GM19025 (cell line): Measurements from ENCODE around the gene KIAA0040.

Experiments
- ATAC-seq: cut with Tn5 transposase; IDR thresholded peaks from one replicate; pipeline ENCODE4 v1.9.1; 2021; ENCODE audit warnings: mild to moderate bottlenecking, low read depth, moderate library complexity; ENCODE audit not compliant: unreplicated experiment

Gene KIAA0040

GRCh38 chr1:175172503-175172902 lies 20.1 kb downstream of the KIAA0040 start:
- no peak for ATAC-seq

DNA sequence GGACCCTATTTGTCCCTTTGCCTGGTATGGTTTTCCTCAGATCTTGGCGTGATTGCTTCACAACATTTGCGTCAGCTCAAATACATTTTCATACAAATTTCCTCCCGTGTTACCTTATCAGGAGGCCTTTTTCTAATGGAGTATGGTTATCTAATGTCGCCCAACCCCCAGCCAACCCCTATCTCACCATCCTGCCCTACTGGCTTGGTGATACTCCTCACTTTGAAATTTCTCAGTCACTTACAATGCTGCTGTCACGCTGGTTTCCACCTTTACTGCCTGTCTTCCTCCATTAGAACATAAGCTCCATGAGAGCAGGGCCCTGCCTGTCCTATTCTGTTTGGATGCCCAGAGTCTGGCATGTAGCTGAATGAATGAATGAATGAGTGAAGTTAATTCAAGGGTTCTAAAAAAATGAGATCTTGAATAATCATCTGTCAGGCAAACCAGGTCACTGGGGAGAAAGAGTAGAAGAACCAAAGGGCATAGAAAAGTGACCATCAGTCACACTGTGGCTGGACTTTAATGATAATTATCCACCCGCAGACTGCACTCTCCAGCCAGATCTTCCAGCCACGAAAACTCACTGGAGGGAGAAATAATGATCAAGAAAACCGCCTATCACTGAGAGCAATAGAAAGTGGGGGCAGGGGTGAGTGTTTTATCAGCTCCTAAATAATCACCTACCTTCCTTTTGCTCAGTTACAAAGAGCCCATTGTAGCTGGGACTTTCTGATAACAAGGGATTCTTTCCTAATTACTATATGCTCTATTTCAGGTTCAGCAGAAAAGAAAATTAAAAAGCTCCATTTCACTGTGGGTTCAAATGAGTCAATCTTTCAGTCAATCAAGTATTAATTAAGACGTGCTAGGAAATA lies 21.3 kb downstream of the KIAA0040 start:
- ATAC-seq, result no peak

GRCh38 chr1:175169286-175170018 lies 23.1 kb downstream of the KIAA0040 start:
- ATAC-seq, result no peak

DNA sequence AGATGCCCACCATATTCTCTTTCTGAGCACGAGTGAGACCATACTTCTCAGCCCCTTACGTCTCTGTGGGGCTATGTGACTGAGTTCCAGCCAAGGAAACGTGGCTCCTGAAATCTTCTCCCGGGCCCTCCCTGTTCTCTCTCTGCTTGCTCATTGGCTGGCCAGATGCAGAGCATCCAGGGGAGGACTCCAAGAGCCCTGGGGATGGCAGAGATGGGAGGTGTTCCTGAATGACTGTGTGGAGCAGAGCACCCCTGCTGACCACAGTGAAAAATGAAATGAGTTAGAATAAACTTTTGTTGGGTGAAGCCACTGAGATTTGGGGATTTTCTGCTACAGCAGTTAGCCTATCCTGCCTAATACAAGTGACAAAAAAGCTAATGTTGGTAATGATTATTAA lies 23.8 kb downstream of the KIAA0040 start:
- no peak for ATAC-seq

DNA sequence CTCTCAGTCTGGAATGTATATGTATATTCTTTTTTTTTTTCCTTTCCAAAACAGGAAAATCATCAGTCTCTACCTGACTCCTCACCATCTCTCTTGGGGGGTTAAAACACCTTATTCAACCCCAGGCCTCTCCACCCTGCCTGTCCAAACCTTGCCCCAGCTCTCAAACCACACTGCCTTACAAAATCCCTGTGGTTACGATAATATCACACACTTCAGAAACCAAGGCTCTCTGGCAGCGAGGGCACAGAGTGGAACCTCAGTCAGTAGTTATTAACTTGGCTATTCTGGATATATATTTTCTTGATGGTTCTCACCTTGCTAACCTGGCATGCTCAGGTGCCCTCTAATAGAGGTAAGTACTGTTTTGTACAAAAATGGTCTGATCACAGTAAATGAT lies 24.7 kb downstream of the KIAA0040 start:
- no peak for ATAC-seq

- ATAC-seq, result no peak
Measured at GRCh38 chr1:175166746-175167145, 25.8 kb downstream of the KIAA0040 start.

GRCh38 chr1:175164751-175165150 lies 27.8 kb downstream of the KIAA0040 start:
- ATAC-seq, result no peak

- ATAC-seq, result no peak
Measured at GRCh38 chr1:175163702-175164101, 28.9 kb downstream of the KIAA0040 start.

DNA sequence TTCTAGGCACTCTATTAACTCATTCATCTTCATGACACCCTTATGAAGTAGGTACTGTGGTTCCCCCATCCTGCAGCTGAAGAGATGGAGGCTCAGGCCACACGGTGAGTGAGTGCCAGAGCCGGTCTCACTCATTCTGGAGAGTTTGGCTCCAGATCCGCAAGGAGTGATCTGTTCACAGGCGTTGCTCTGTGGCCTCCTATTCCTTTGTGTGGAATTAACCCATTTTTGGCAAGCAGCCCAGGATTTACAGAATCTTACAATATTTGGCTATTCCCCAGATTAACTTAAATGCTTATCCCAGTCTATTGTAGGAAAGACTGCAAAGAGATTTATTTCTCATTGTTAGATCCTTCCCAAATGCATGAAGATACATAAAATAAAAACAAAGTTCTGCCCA lies 29.6 kb downstream of the KIAA0040 start:
- ATAC-seq, result no peak

DNA sequence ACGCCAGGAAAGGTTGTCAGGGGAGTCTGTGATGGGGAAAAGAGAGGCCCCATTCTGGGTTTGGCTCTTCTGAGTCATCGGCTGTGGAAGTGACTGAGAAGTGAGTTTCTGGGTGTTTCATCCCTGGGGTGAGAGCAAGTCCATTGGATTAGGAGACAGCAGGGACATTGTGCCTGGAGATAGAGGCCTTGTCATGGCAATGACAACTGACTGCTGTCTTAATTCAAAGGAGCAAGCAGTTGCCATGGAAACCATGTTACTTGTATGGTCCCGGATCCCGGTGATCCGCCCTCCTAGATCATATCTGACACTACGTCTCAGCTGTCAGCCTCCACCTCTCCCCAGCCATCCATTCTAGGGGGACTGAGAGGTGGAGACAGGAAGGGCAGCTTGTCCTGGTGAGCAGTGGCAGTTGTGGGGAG lies 34.4 kb downstream of the KIAA0040 start:
- no peak for ATAC-seq

GRCh38 chr1:175157200-175157599 lies 35.4 kb downstream of the KIAA0040 start:
- ATAC-seq, result no peak

DNA sequence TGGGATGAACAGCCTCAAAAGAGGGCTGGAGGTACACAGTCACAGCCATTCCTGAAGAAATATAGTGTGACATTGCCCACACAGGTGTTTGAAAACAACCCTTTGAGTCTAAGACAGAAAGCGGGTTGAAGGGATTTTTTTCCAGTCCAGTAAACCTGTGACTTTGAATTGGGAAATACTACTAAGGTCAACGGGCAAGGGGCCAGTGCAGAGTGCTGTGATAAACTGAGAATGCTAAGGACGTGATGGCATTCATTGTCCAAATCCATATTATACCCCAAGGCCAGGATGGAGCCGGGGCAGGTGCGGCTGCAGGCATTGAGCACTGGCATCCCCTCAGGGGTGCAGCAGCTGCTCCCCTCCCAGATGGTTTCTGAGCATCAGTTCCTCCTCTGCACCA lies 36.6 kb downstream of the KIAA0040 start:
- ATAC-seq, result no peak

- no peak for ATAC-seq
Measured at GRCh38 chr1:175155473-175155856, 37.1 kb downstream of the KIAA0040 start.

- ATAC-seq, result peak; percentile 39
Measured at GRCh38 chr1:175154629-175155472, 37.7 kb downstream of the KIAA0040 start.

DNA sequence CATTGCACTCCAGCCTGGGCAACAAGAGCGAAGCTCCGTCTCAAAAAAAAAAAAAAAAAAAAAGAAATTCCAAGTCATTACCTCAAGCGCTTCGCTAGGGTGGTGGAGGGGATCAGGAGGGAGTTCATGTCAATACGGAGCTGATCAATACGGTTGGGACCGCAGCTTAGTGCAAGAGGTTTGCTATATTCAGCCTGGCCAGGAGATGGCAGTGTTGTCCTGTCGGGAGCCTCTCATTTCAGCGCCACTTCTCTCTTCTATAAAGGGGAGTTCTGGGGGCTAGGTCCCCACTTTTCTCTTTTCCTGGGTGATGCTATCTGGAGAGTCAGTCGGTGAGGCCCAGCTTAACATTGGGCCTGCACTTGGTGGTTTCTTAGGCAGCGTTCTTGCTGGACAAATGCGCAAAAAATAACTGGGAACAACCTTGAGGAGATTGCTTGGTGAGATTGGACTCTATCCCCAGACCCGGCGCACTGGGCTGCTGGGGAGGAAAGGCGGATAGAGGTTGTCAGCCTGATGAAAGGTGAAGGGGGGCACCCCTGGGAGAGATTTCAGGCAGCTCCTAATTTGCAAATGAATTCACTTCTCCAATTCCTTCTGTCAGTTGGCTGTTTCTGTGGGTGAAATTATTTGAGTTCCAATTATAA lies 40.4 kb downstream of the KIAA0040 start:
- no peak for ATAC-seq

- ATAC-seq, result no peak
Measured at GRCh38 chr1:175150596-175151319, 41.8 kb downstream of the KIAA0040 start.

- no peak for ATAC-seq
Measured at GRCh38 chr1:175148068-175148467, 44.5 kb downstream of the KIAA0040 start.

GRCh38 chr1:175147569-175147968 lies 45.0 kb downstream of the KIAA0040 start:
- no peak for ATAC-seq

DNA sequence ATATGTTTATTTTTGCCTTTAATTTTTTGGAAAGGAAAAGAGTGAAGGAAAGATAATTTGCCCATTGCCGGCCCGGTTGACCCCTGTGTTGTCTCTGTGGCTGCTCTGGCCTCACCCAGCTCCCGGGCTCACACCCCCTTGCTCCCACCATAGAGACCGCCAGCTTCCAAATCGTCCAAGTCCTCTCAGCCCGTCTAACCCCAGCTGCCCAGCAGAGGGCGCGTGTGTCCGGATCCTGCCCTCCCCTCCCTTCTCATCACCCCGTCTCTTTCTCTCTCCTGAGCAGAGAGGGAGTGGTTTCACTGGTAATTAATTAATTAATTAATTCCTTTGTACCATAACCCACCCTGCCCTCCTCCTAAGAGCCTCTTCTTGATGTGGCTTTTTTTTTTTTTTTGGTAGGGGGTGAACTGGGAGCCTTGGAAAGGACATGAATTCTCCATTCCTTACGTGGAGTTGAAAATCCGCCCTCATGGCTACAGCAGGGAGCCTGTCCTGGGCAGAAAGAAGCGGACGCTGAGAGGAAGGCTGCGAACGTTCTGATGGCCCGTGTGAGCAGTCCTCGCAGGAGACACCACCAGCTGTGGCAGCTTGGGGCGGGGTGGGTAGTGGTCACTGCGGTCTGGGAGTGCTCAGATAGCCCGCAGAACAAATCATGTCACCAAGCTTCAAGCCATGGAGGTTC lies 45.9 kb downstream of the KIAA0040 start:
- ATAC-seq, result no peak
